SK-N-SH (cell line): ENCODE measurements around the gene RBMX. TPM values are rescaled to one million over a fixed set of nuclear protein-coding genes. Genes with fewer than 3 reads are reported as not detected.

Experiments
- CTCF ChIA-PET: fragments of 300-600, 350-600 bp; formaldehyde crosslinking; extraction: SDS; loops from one replicate; lab custom pipeline; 2021; lab: Yijun Ruan, JAX
- POLR2A ChIA-PET: fragments of 350-600 bp; sonication (Branson Sonifier 250); formaldehyde crosslinking; extraction: SDS; loops from one replicate; lab custom pipeline; 2020; ENCODE audit warnings: antibody characterized with exemption, inconsistent platforms; lab: Yijun Ruan, JAX
- DNase-seq: peaks from one replicate; pipeline ENCODE4 v3.0.0; 2012
- H2AFZ ChIP-seq: fragments of 200-600 bp; sonication (generic); 2 replicates; pipeline ENCODE4 v1.8.1; 2016; ENCODE audit warnings: antibody characterized with exemption, mild to moderate bottlenecking, low read depth
- H3F3A ChIP-seq: fragments of 200-600 bp; sonication (generic); replicated peaks from 2 replicates; pipeline ENCODE3; 2016; ENCODE audit warnings: antibody characterized with exemption, mild to moderate bottlenecking; ENCODE audit not compliant: insufficient read depth
- H3K27ac ChIP-seq, 2 experiments: fragments of 200-500 bp in 1 of 2; fragments of 200-600 bp in 1 of 2; sonication (Bioruptor generic) in 1 of 2; sonication (generic), shearing (Covaris generic) in 1 of 2; 2 replicates each; pipeline versions ENCODE4 v1.5.1 to v1.6.1; 2014 to 2016; ENCODE audit warnings: low read depth in 2 of 2, inconsistent platforms in 1 of 2, low read length in 1 of 2, mild to moderate bottlenecking in 1 of 2, mixed read lengths in 1 of 2
- H3K27me3 ChIP-seq: fragments of 200-600 bp; sonication (generic), shearing (Covaris generic); 2 replicates; pipeline ENCODE4 v1.6.1; 2016; ENCODE audit warnings: mixed run types; ENCODE audit not compliant: insufficient read depth
- H3K36me3 ChIP-seq, 2 experiments: fragments of 200-500 bp in 1 of 2; fragments of 200-600 bp in 1 of 2; sonication (Bioruptor generic) in 1 of 2; sonication (generic) in 1 of 2; replicated peaks in 1 of 2; 2 replicates each; pipeline versions ENCODE3 to v1.5.1; 2014 to 2016; ENCODE audit warnings: low read length in 1 of 2, mild to moderate bottlenecking in 1 of 2; ENCODE audit not compliant: insufficient read depth in 2 of 2, control insufficient read depth in 1 of 2
- H3K4me1 ChIP-seq, 2 experiments: fragments of 200-500 bp in 1 of 2; fragments of 200-600 bp in 1 of 2; sonication (Bioruptor generic) in 1 of 2; sonication (generic), shearing (Covaris generic) in 1 of 2; 2 replicates each; pipeline versions ENCODE4 v1.5.1 to v1.6.1; 2014 to 2016; ENCODE audit warnings: low read depth in 1 of 2, low read length in 1 of 2, mixed run types in 1 of 2; ENCODE audit not compliant: insufficient read depth in 2 of 2, control insufficient read depth in 1 of 2
- H3K4me2 ChIP-seq: fragments of 200-600 bp; sonication (generic), shearing (Covaris generic); 2 replicates; pipeline ENCODE4 v1.6.1; 2017; ENCODE audit warnings: mixed run types
- H3K4me3 ChIP-seq, 2 experiments: fragments of 200-500 bp in 1 of 2; fragments of 200-600 bp in 1 of 2; sonication (Bioruptor generic) in 1 of 2; sonication (generic), shearing (Covaris generic) in 1 of 2; 2 replicates each; pipeline versions ENCODE4 v1.5.1 to v1.8.1; 2014 to 2016; ENCODE audit warnings: low read depth in 2 of 2, inconsistent platforms in 1 of 2, low read length in 1 of 2, mild to moderate bottlenecking in 1 of 2, mixed read lengths in 1 of 2, moderate library complexity in 1 of 2
- H3K79me2 ChIP-seq: fragments of 200-600 bp; sonication (generic); 2 replicates; pipeline ENCODE4 v1.8.1; 2017; ENCODE audit warnings: mild to moderate bottlenecking; ENCODE audit not compliant: insufficient read depth
- H3K9ac ChIP-seq: fragments of 200-600 bp; sonication (generic); 2 replicates; pipeline ENCODE4 v1.6.1; 2017; ENCODE audit warnings: mixed run types
- H3K9me2 ChIP-seq: fragments of 200-600 bp; sonication (generic); 2 replicates; pipeline ENCODE4 v1.6.1; 2017; ENCODE audit warnings: mixed run types
- H3K9me3 ChIP-seq: fragments of 200-600 bp; sonication (generic); 2 replicates; pipeline ENCODE4 v1.6.1; 2017; ENCODE audit warnings: mixed run types, mild to moderate bottlenecking, moderate library complexity
- H4K20me1 ChIP-seq: fragments of 200-600 bp; sonication (generic); 2 replicates; pipeline ENCODE4 v1.6.1; 2017; ENCODE audit warnings: mild to moderate bottlenecking, mixed run types; ENCODE audit not compliant: insufficient read depth
- GABPA ChIP-seq: IDR thresholded peaks from 2 replicates; pipeline ENCODE4 v1.4.0; 2012; ENCODE audit warnings: low read depth, mild to moderate bottlenecking
- MXI1 ChIP-seq: IDR thresholded peaks from 2 replicates; pipeline ENCODE4 v1.6.1; 2012; ENCODE audit warnings: mild to moderate bottlenecking, low read depth, low read length, improper control_type of control experiment
- RAD21 ChIP-seq: IDR thresholded peaks from 2 replicates; pipeline ENCODE4 v1.6.1; 2012; ENCODE audit warnings: mild to moderate bottlenecking, low read length
- REST ChIP-seq: IDR thresholded peaks from 2 replicates; pipeline ENCODE4 v1.6.1; 2012; ENCODE audit warnings: mild to moderate bottlenecking, low read depth, low read length, moderate library complexity
- RFX5 ChIP-seq: IDR thresholded peaks from 2 replicates; pipeline ENCODE4 v1.6.1; 2012; ENCODE audit warnings: mild to moderate bottlenecking, improper control_type of control experiment, low read length
- WGBS: methylation state at CpG from one replicate; pipeline ENCODE4 v1.1.6; 2017; ENCODE audit warnings: low lambda C conversion rate; 5-methylcytosine and 5-hydroxymethylcytosine counted together
- polyA plus RNA-seq, 3 experiments: library from polyadenylated mRNA; depleted of rRNA; stranded (reverse); fragments of >200 nt; gene quantifications; 2 replicates each; pipeline ENCODE4 v1.2.3, GENCODE V29; 2012
- TF ChIP-seq, protein P1 (sequence below): fragments of 150-350 bp; IDR thresholded peaks from 2 replicates; pipeline ENCODE4 v1.6.1; 2017; ENCODE audit warnings: antibody characterized with exemption, low read length, low read depth, borderline replicate concordance

RBMX gene
- polyA plus RNA-seq, 1 of the 3 experiments (the other 2 are of a cell fraction) = 131 TPM

DNA sequence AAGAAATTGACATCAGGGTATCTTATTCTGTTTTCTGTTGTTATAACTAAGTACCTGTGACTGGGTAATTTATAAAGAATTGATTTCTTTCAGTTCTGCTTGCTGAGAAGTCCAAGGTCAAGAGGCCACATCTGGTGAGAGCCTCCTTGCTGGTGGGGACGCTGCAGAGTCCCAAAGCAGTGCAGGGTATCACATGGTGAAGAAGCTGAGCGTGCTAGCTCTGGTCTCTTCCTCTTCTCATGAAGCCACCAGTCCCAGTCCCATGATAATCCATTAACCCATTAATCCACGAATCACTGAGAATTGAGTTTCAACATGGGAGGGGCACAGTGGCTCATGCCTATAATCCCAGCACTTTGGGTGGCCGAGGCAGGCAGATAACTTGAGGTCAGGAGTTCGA is 18.0 kb downstream of the RBMX start:
- Histone ChIP-seq H2AFZ (no peak overlapping the region), H3K27ac (no peak overlapping the region), H3K9ac (no peak overlapping the region), H4K20me1 (peaks cover 22% of the 10 kb centered on the region), H3K4me1 (no peaks in the 10 kb centered on the region), H3K79me2 (peaks cover 17% of the 10 kb centered on the region; the same call in 1 of the 2 replicates), H3K36me3 (peaks cover 4 to 42% of the 10 kb centered on the region in 2 experiments), H3K4me2 (no peak overlapping the region), H3K9me3 (no peaks in the 10 kb centered on the region), H3F3A (peaks cover 21% of the 10 kb centered on the region), H3K27me3 (no peaks in the 10 kb centered on the region), H3K4me3 (no peak overlapping the region), H3K9me2 (no peaks in the 10 kb centered on the region)
- CTCF ChIA-PET = no interaction called here
- POLR2A ChIA-PET = no interaction called here
- DNase-seq = no peak
- no peak for TF ChIP-seq RAD21
- WGBS = 45% methylated on average over 5 of the region's 5 CpGs

DNA sequence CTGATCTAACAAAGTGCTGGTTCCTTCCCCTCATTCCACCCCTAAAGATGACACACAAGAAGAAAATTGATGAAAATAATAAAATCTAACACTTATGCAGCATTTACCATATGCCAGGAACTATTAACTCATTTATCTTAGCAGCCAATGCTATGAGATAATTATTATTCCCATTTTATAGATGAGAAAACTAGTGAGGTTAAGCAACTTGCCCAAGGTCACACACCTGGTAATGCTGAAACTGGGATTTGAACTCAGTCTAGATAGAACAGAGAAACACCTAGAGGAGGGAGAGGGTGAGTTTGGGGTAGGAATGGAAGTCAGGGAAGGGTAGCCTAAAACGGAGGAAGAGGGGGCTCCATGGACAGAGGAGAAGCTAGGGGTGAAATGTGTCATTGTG is 18.6 kb downstream of the RBMX start:
- Histone ChIP-seq H3K36me3 (peaks cover 4 to 43% of the 10 kb centered on the region in 2 experiments), H3F3A (peaks cover 21% of the 10 kb centered on the region), H4K20me1 (peaks cover 16% of the 10 kb centered on the region; the same call in 1 of the 2 replicates), H3K27me3 (no peaks in the 10 kb centered on the region), H3K9me3 (no peaks in the 10 kb centered on the region), H3K4me2 (no peak overlapping the region), H3K4me3 (no peak overlapping the region), H3K79me2 (peaks cover 10% of the 10 kb centered on the region; the same call in 1 of the 2 replicates), H2AFZ (no peak overlapping the region)
- ChIA-PET POLR2A (no interaction called here), CTCF (no interaction called here)
- no peak for TF ChIP-seq GABPA
- no peak for TF ChIP-seq MXI1
- TF ChIP-seq, protein P1, sequence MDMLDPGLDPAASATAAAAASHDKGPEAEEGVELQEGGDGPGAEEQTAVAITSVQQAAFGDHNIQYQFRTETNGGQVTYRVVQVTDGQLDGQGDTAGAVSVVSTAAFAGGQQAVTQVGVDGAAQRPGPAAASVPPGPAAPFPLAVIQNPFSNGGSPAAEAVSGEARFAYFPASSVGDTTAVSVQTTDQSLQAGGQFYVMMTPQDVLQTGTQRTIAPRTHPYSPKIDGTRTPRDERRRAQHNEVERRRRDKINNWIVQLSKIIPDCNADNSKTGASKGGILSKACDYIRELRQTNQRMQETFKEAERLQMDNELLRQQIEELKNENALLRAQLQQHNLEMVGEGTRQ = no peak
- TF ChIP-seq RFX5 = no peak
- TF ChIP-seq REST = no peak
- TF ChIP-seq, all 33 proteins: peak for 0
- no peak for DNase-seq
- no peaks in the 10 kb centered on the region for H3K4me1 ChIP-seq
- no peak overlapping the region for H3K9ac ChIP-seq
- H3K9me2 ChIP-seq = no peaks in the 10 kb centered on the region
- WGBS = 53% methylated on average over 1 of the region's 1 CpG
- H3K27ac ChIP-seq = no peak overlapping the region
